ENCODE measurements around the gene PEPD. TPM values are rescaled to one million over a fixed set of nuclear protein-coding genes. Genes with fewer than 3 reads are reported as not detected.

The PEPD gene
- total RNA-seq, 2 experiments from 2014 or later: 38.1 to 44.5 TPM

GRCh38 chr19:33468361-33469170 is 53.0 kb downstream of the PEPD start:
- Mint-ChIP-seq H3K36me3 (ENCODE audit: low read depth) (no peaks in the 10 kb centered on the region), H3K27me3 (no peaks in the 10 kb centered on the region), H3K4me1 (peaks cover 5% of the 10 kb centered on the region), H3K9me3 (no peaks in the 10 kb centered on the region), H3K4me3 (no peak overlapping the region), H3K27ac (no peak overlapping the region)
- ChIA-PET POLR2A (no interaction called here), CTCF (interaction anchor here (1.3 kb wide), 1 partner anchor 10 kb away, joined by 3 read pairs; no protein-coding TSS in a partner anchor)
- DNase-seq: no peak

- ChIA-PET POLR2A (no interaction called here), CTCF (interaction anchor here (1.3 kb wide), 1 partner anchor 11 kb away, joined by 3 read pairs; no protein-coding TSS in a partner anchor)
- H3K4me3 Mint-ChIP-seq: no peak overlapping the region
- no peaks in the 10 kb centered on the region for H3K36me3 Mint-ChIP-seq (ENCODE audit: low read depth)
- H3K4me1 Mint-ChIP-seq: peaks cover 5% of the 10 kb centered on the region
- H3K27me3 Mint-ChIP-seq: no peaks in the 10 kb centered on the region
- DNase-seq: no peak
- no peak overlapping the region for H3K27ac Mint-ChIP-seq
- no peaks in the 10 kb centered on the region for H3K9me3 Mint-ChIP-seq
Observed at GRCh38 chr19:33467851-33468250, 53.7 kb downstream of the PEPD start.

GRCh38 chr19:33465834-33466233 is 55.8 kb downstream of the PEPD start:
- H3K27ac Mint-ChIP-seq: no peak overlapping the region
- no peak overlapping the region for H3K4me3 Mint-ChIP-seq
- ChIA-PET POLR2A (no interaction called here), CTCF (no interaction called here)
- H3K9me3 Mint-ChIP-seq: no peaks in the 10 kb centered on the region
- DNase-seq: no peak
- no peaks in the 10 kb centered on the region for H3K36me3 Mint-ChIP-seq (ENCODE audit: low read depth)
- no peaks in the 10 kb centered on the region for H3K27me3 Mint-ChIP-seq
- H3K4me1 Mint-ChIP-seq: no peaks in the 10 kb centered on the region

GRCh38 chr19:33465371-33465770 is 56.2 kb downstream of the PEPD start:
- DNase-seq: no peak
- no peak overlapping the region for H3K27ac Mint-ChIP-seq
- POLR2A ChIA-PET: no interaction called here
- no peak overlapping the region for H3K4me3 Mint-ChIP-seq
- no peaks in the 10 kb centered on the region for H3K27me3 Mint-ChIP-seq
- CTCF ChIA-PET: no interaction called here
- H3K9me3 Mint-ChIP-seq: no peaks in the 10 kb centered on the region
- H3K4me1 Mint-ChIP-seq: no peaks in the 10 kb centered on the region
- H3K36me3 Mint-ChIP-seq (ENCODE audit: low read depth): no peaks in the 10 kb centered on the region

- CTCF ChIA-PET: no interaction called here
Observed at GRCh38 chr19:33464733-33465115, 56.9 kb downstream of the PEPD start.

GRCh38 chr19:33464010-33464732 is 57.4 kb downstream of the PEPD start:
- ChIA-PET CTCF (no interaction called here), POLR2A (no interaction called here)
- H3K4me3 Mint-ChIP-seq: no peak overlapping the region
- H3K9me3 Mint-ChIP-seq: no peaks in the 10 kb centered on the region
- H3K27me3 Mint-ChIP-seq: no peaks in the 10 kb centered on the region
- H3K27ac Mint-ChIP-seq: no peak overlapping the region
- H3K36me3 Mint-ChIP-seq (ENCODE audit: low read depth): no peaks in the 10 kb centered on the region
- no peaks in the 10 kb centered on the region for H3K4me1 Mint-ChIP-seq
- no peak for DNase-seq

More at GRCh38 chr19:33464733-33465115, 56.9 kb downstream of the PEPD start:
- H3K27ac Mint-ChIP-seq: no peak overlapping the region
- H3K4me1 Mint-ChIP-seq: no peaks in the 10 kb centered on the region
- POLR2A ChIA-PET: no interaction called here
- no peaks in the 10 kb centered on the region for H3K9me3 Mint-ChIP-seq
- H3K4me3 Mint-ChIP-seq: no peak overlapping the region
- no peaks in the 10 kb centered on the region for H3K27me3 Mint-ChIP-seq
- no peaks in the 10 kb centered on the region for H3K36me3 Mint-ChIP-seq (ENCODE audit: low read depth)
- DNase-seq: no peak

- no peak overlapping the region for H3K27ac Mint-ChIP-seq
- no peak for DNase-seq
- no peaks in the 10 kb centered on the region for H3K36me3 Mint-ChIP-seq (ENCODE audit: low read depth)
- CTCF ChIA-PET: no interaction called here
- no peaks in the 10 kb centered on the region for H3K4me1 Mint-ChIP-seq
- no peaks in the 10 kb centered on the region for H3K9me3 Mint-ChIP-seq
- H3K27me3 Mint-ChIP-seq: no peaks in the 10 kb centered on the region
- POLR2A ChIA-PET: no interaction called here
- H3K4me3 Mint-ChIP-seq: no peak overlapping the region
Observed at GRCh38 chr19:33463199-33463598, 58.4 kb downstream of the PEPD start.

- Mint-ChIP-seq H3K36me3 (ENCODE audit: low read depth) (no peaks in the 10 kb centered on the region), H3K4me3 (no peak overlapping the region), H3K27me3 (no peaks in the 10 kb centered on the region), H3K27ac (no peak overlapping the region), H3K4me1 (no peaks in the 10 kb centered on the region), H3K9me3 (no peaks in the 10 kb centered on the region)
- ChIA-PET CTCF (no interaction called here), POLR2A (no interaction called here)
- no peak for DNase-seq
Observed at GRCh38 chr19:33462112-33462791, 59.3 kb downstream of the PEPD start.

GRCh38 chr19:33461256-33462111 is 60.1 kb downstream of the PEPD start:
- Mint-ChIP-seq H3K27me3 (no peaks in the 10 kb centered on the region), H3K27ac (no peak overlapping the region), H3K9me3 (no peaks in the 10 kb centered on the region), H3K4me3 (no peak overlapping the region), H3K4me1 (no peaks in the 10 kb centered on the region), H3K36me3 (ENCODE audit: low read depth) (no peaks in the 10 kb centered on the region)
- ChIA-PET POLR2A (no interaction called here), CTCF (no interaction called here)
- DNase-seq: no peak

- no peaks in the 10 kb centered on the region for H3K27me3 Mint-ChIP-seq
- H3K9me3 Mint-ChIP-seq: no peaks in the 10 kb centered on the region
- H3K4me3 Mint-ChIP-seq: no peak overlapping the region
- CTCF ChIA-PET: no interaction called here
- POLR2A ChIA-PET: no interaction called here
- H3K4me1 Mint-ChIP-seq: no peaks in the 10 kb centered on the region
- DNase-seq: no peak
- H3K27ac Mint-ChIP-seq: no peak overlapping the region
- no peaks in the 10 kb centered on the region for H3K36me3 Mint-ChIP-seq (ENCODE audit: low read depth)
Observed at GRCh38 chr19:33460221-33460908, 61.2 kb downstream of the PEPD start.

- no peaks in the 10 kb centered on the region for H3K4me1 Mint-ChIP-seq
- no peaks in the 10 kb centered on the region for H3K27me3 Mint-ChIP-seq
- H3K36me3 Mint-ChIP-seq (ENCODE audit: low read depth): no peaks in the 10 kb centered on the region
- H3K4me3 Mint-ChIP-seq: no peak overlapping the region
- ChIA-PET POLR2A (no interaction called here), CTCF (no interaction called here)
- H3K27ac Mint-ChIP-seq: no peak overlapping the region
- H3K9me3 Mint-ChIP-seq: no peaks in the 10 kb centered on the region
- no peak for DNase-seq
Observed at GRCh38 chr19:33459222-33460090, 62.1 kb downstream of the PEPD start.

- H3K4me1 Mint-ChIP-seq: no peaks in the 10 kb centered on the region
- H3K4me3 Mint-ChIP-seq: no peak overlapping the region
- ChIA-PET POLR2A (no interaction called here), CTCF (no interaction called here)
- no peaks in the 10 kb centered on the region for H3K27me3 Mint-ChIP-seq
- H3K36me3 Mint-ChIP-seq (ENCODE audit: low read depth): no peaks in the 10 kb centered on the region
- no peak for DNase-seq
- H3K27ac Mint-ChIP-seq: no peak overlapping the region
- no peaks in the 10 kb centered on the region for H3K9me3 Mint-ChIP-seq
Observed at GRCh38 chr19:33458807-33459206, 62.8 kb downstream of the PEPD start.

Data from activated CD4-positive, alpha-beta T cell treated with anti-CD3 and anti-CD28 coated beads, Interleukin-2, amount 10 ng/mL, durations not matched to agents 7 days and 5 days (primary cell).